ENCODE results near the gene CRY2.

DNA sequence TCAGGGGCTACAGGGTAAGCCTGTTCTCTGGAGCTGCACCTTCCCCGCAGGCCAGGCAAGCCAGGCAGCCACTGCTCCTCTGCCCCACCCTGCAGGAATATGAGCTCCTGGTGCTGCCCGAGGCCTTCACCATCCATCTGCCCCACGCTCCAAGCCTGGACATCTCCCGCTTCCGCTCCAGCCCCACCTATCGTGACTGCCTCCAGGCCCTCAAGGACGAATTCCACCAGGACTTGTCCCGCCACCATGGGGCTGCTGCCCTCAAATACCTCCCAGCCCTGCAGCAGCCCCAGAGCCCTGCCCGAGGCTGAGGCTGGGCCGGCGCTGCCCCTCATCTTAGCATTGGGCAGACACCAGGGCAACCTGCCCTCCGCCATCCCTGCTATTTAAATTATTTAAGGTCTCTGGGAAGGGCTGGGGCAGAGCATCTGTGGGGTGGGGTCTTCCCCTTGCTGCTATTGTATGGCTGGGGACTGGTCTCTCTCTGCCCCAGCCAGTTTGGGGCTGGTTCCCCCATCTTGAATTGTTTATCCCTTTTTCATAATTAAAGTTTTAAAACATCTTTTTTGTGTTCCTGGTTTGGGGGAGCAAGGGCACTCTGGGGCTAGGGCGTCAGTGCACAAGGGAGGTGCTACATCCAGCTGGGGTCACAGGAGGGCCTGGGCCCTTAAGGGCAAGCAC, 81.4 kb downstream of the CRY2 start:
- TF ChIP-seq, protein P1, sequence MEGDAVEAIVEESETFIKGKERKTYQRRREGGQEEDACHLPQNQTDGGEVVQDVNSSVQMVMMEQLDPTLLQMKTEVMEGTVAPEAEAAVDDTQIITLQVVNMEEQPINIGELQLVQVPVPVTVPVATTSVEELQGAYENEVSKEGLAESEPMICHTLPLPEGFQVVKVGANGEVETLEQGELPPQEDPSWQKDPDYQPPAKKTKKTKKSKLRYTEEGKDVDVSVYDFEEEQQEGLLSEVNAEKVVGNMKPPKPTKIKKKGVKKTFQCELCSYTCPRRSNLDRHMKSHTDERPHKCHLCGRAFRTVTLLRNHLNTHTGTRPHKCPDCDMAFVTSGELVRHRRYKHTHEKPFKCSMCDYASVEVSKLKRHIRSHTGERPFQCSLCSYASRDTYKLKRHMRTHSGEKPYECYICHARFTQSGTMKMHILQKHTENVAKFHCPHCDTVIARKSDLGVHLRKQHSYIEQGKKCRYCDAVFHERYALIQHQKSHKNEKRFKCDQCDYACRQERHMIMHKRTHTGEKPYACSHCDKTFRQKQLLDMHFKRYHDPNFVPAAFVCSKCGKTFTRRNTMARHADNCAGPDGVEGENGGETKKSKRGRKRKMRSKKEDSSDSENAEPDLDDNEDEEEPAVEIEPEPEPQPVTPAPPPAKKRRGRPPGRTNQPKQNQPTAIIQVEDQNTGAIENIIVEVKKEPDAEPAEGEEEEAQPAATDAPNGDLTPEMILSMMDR (conservative IDR thresholded peaks at IDR 0.05 in 1 of 2, IDR thresholded peaks at IDR 0.05 in 1 of 2; ENCODE audit: extremely low read depth in 1 of 2, insufficient read depth in 1 of 2, low read depth in 1 of 2, low read length in 2 of 2) = no peak
- no peak for TF ChIP-seq EZH2 (IDR thresholded peaks at IDR 0.05; ENCODE audit: borderline replicate concordance, low read length)
